Upper lobe of left lung (tissue), 6 donors: ENCODE measurements around the gene MTX2. TPM values are rescaled to one million over a fixed set of nuclear protein-coding genes. Genes with fewer than 3 reads are reported as not detected.
"Not testable (repeated sequence)": the region's sequence is repeated elsewhere in the genome, so short reads cannot be mapped to it uniquely, and the experiment has no call there.

Source experiments
- ATAC-seq, 2 donors: fragments of 200-7000 bp; cut with Tn5 transposase; one replicate each; pipeline ENCODE4 v1.9.1; 2022; ENCODE audit warnings: mild to moderate bottlenecking in 2 of 2, moderate library complexity in 2 of 2; ENCODE audit not compliant: low FRiP score in 2 of 2
- DNase-seq, 2 donors: peaks; one replicate each; pipeline ENCODE4 v3.0.0-alpha.2; 2019 to 2020
- H3K27ac ChIP-seq, 4 donors: fragments of 200-600 bp; sonication (generic); one replicate each; pipeline ENCODE4 v1.5.1; 2016 to 2019
- H3K27me3 ChIP-seq, 4 donors: fragments of 200-600 bp; sonication (generic); one replicate each; pipeline ENCODE4 v1.5.1; 2017 to 2019
- H3K36me3 ChIP-seq, 4 donors: fragments of 200-600 bp; sonication (generic); one replicate each; pipeline ENCODE4 v1.5.1; 2016 to 2019
- H3K4me1 ChIP-seq, 4 donors: fragments of 200-600 bp; sonication (generic); one replicate each; pipeline ENCODE4 v1.5.1; 2018 to 2019
- H3K4me3 ChIP-seq, 4 donors: fragments of 200-600 bp; sonication (generic); one replicate each; pipeline ENCODE4 v1.5.1; 2017 to 2019; ENCODE audit warnings: mild to moderate bottlenecking in 2 of 4, moderate library complexity in 1 of 4
- H3K9me3 ChIP-seq, 4 donors: fragments of 200-600 bp; sonication (generic); one replicate each; pipeline ENCODE4 v1.5.1; 2018 to 2019
- CTCF ChIP-seq, 6 experiments: fragments of 450-650 bp in 4 of 6; fragments of 200-600 bp in 2 of 6; sonication (generic) in 2 of 6; IDR thresholded peaks; one replicate each; pipeline ENCODE4 v1.5.1; 2016 to 2019; ENCODE audit warnings: antibody characterized with exemption in 6 of 6
- EP300 ChIP-seq, 4 donors: sonication (generic); formaldehyde crosslinking; IDR thresholded peaks; one replicate each; pipeline ENCODE4 v1.5.1; 2017; ENCODE audit warnings: antibody characterized with exemption in 4 of 4, control low read depth in 2 of 4
- POLR2A ChIP-seq, 4 donors: fragments of 450-650 bp; IDR thresholded peaks; one replicate each; pipeline ENCODE4 v1.5.1; 2016 to 2017; ENCODE audit warnings: antibody characterized with exemption in 4 of 4, mild to moderate bottlenecking in 2 of 4
- POLR2AphosphoS5 ChIP-seq, 2 donors: sonication (generic); formaldehyde crosslinking; IDR thresholded peaks; one replicate each; pipeline ENCODE4 v1.5.1; 2017; ENCODE audit warnings: antibody characterized with exemption in 2 of 2
- WGBS, 2 donors: methylation state at CpG; one replicate each; pipeline ENCODE4 v1.1.5; 2017 to 2018; 5-methylcytosine and 5-hydroxymethylcytosine counted together
- total RNA-seq, 6 donors: library from RNA; depleted of rRNA in 4 of 6; stranded (reverse); fragments of >200 nt in 4 of 6; gene quantifications; one replicate each; pipeline versions ENCODE4 v1.1.0 to v1.2.1, GENCODE V29; 2016 to 2021
- donor health status: DM: no; HTN: no; CAD: no; lungs with moderate emphysema.
- donor health status: DM: no; HTN: yes; CAD: no; lungs with severe emphysema.

The MTX2 gene
- total RNA-seq, 6 donors from 2014 or later, result 17.4 to 31.4 (median 20.7) TPM

- Histone ChIP-seq H3K36me3 (no peaks in the 10 kb centered on the region), H3K4me1 (no peaks in the 10 kb centered on the region), H3K27ac (no peak overlapping the region), H3K27me3 (no peaks in the 10 kb centered on the region), H3K9me3 (no peaks in the 10 kb centered on the region), H3K4me3 (no peak overlapping the region)
- 70 to 73% methylated on average over 13 of the region's 13 CpGs for WGBS, 2 donors
- TF ChIP-seq EP300 (IDR thresholded peaks at IDR 0.05) (no peak), CTCF (IDR thresholded peaks at IDR 0.05) (no peak), POLR2AphosphoS5 (IDR thresholded peaks at IDR 0.05) (no peak), POLR2A (IDR thresholded peaks at IDR 0.05) (no peak)
- ATAC-seq (no peak), DNase-seq (no peak)
Measured at GRCh38 chr2:176370467-176371171, 101.4 kb downstream of the MTX2 start.

- not testable (repeated sequence) for DNase-seq, ATAC-seq
Measured at GRCh38 chr2:176373155-176373554, 103.9 kb downstream of the MTX2 start.

GRCh38 chr2:176378323-176378722, 109.1 kb downstream of the MTX2 start:
- Histone ChIP-seq H3K27me3 (no peaks in the 10 kb centered on the region), H3K9me3 (peaks cover 7 to 10% (median 8%) of the 10 kb centered on the region in 4 donors), H3K27ac (no peak overlapping the region), H3K36me3 (no peaks in the 10 kb centered on the region), H3K4me3 (no peak overlapping the region), H3K4me1 (no peaks in the 10 kb centered on the region)
- ATAC-seq (no peak), DNase-seq (no peak)
- WGBS, 2 donors, result 93 to 100% methylated on average over 1 of the region's 1 CpG
- TF ChIP-seq POLR2AphosphoS5 (IDR thresholded peaks at IDR 0.05) (no peak), POLR2A (IDR thresholded peaks at IDR 0.05) (no peak), EP300 (IDR thresholded peaks at IDR 0.05) (no peak), CTCF (IDR thresholded peaks at IDR 0.05) (no peak)

More at GRCh38 chr2:176373155-176373554, 103.9 kb downstream of the MTX2 start:
- H3K27ac ChIP-seq, H3K9me3 ChIP-seq, H3K4me1 ChIP-seq, H3K27me3 ChIP-seq, H3K36me3 ChIP-seq, H3K4me3 ChIP-seq: not testable (repeated sequence)
- 75 to 79% methylated on average over 1 of the region's 1 CpG for whole genome bisulfite sequencing, 2 donors

GRCh38 chr2:176380341-176380740, 111.1 kb downstream of the MTX2 start:
- TF ChIP-seq POLR2AphosphoS5 (IDR thresholded peaks at IDR 0.05), result no peak
- 85 to 96% methylated on average over 1 of the region's 1 CpG for WGBS, 2 donors
- no peaks in the 10 kb centered on the region for H3K36me3 ChIP-seq
- peaks cover 7 to 10% (median 8%) of the 10 kb centered on the region in 4 donors for H3K9me3 ChIP-seq
- no peaks in the 10 kb centered on the region for H3K27me3 ChIP-seq
- H3K4me1 ChIP-seq, result no peaks in the 10 kb centered on the region
- DNase-seq, result no peak
- ATAC-seq, result no peak
- no peak overlapping the region for H3K4me3 ChIP-seq
- H3K27ac ChIP-seq, result no peak overlapping the region

- DNase-seq (no peak), ATAC-seq (no peak)
- Histone ChIP-seq H3K27me3 (no peaks in the 10 kb centered on the region), H3K36me3 (no peaks in the 10 kb centered on the region), H3K4me3 (no peak overlapping the region), H3K27ac (no peak overlapping the region), H3K9me3 (peaks cover 0 to 3% (median 2%) of the 10 kb centered on the region in 4 donors), H3K4me1 (no peaks in the 10 kb centered on the region)
- TF ChIP-seq CTCF (IDR thresholded peaks at IDR 0.05) (no peak), POLR2A (IDR thresholded peaks at IDR 0.05) (no peak), EP300 (IDR thresholded peaks at IDR 0.05) (no peak), POLR2AphosphoS5 (IDR thresholded peaks at IDR 0.05) (no peak)
Measured at GRCh38 chr2:176383100-176383499, 113.9 kb downstream of the MTX2 start.

- no peak for ATAC-seq
- Histone ChIP-seq H3K4me1 (no peaks in the 10 kb centered on the region), H3K27me3 (no peaks in the 10 kb centered on the region), H3K4me3 (no peak overlapping the region), H3K36me3 (no peaks in the 10 kb centered on the region), H3K9me3 (no peaks in the 10 kb centered on the region), H3K27ac (no peak overlapping the region)
- TF ChIP-seq EP300 (IDR thresholded peaks at IDR 0.05) (no peak), CTCF (IDR thresholded peaks at IDR 0.05) (no peak), POLR2AphosphoS5 (IDR thresholded peaks at IDR 0.05) (no peak), POLR2A (IDR thresholded peaks at IDR 0.05) (no peak)
- 66 to 80% methylated on average over 3 of the region's 3 CpGs for WGBS, 2 donors
- no peak for DNase-seq
Measured at GRCh38 chr2:176383836-176384442, 114.7 kb downstream of the MTX2 start.
